RKO (cell line): ENCODE measurements around the gene CREB3.

Experiments
- DNase-seq: peaks from one replicate; pipeline ENCODE4 v3.0.0-alpha.2; 2016; ENCODE audit warnings: low spot score

Gene CREB3

DNA sequence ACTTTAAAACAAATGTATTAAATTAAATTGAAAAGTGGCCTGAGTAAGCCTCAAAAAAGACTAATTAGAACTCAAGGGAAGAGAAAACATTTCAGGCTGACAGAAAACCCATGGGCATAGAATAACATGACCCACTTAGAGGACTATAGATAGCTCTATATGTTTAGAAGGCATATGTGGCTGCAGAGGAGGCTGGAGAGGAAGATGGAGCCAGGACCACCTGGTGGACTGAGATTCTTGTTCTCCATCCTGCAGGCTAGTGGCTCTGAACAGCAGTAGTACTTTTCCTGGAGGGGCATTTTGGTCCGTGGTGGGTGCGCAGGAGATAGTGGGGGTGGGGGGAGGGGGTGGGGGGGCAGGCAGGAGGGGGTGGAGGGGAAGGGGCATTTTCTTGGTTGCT lies 48.6 kb downstream of the CREB3 start:
- no peak for DNase-seq

DNA sequence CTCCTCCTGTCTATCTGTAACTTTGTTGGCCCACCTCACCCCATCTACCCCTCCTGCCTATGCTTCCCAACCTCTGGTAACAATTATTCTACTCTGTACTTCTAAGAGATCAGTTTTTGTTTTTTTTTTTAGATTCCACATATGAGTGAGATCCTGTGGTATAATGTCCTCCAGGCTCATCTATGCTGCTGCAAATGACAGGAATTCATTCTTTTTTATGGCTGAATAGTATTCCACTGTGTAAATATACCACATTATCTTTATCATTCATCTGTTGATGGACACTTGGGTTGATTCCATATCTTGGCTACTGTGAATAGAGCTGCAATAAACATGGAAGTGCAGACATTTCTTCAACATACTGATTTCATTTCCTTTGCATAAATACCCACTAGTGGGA lies 51.0 kb downstream of the CREB3 start:
- no peak for DNase-seq
